Fibroblast of lung (primary cell): ENCODE measurements around the gene LRRC70. TPM values are rescaled to one million over a fixed set of nuclear protein-coding genes. Genes with fewer than 3 reads are reported as not detected.

Experiments
- DNase-seq, 2 donors: peaks; one replicate each; pipeline versions ENCODE4 v3.0.0 to v3.0.0-alpha.2; 2010; ENCODE audit warnings: low read depth in 2 of 2
- H2AFZ ChIP-seq: 2 replicates; pipeline ENCODE4 v1.5.1; 2012; ENCODE audit warnings: low read length, control low read depth, inconsistent platforms
- H3K27ac ChIP-seq: 2 replicates; pipeline ENCODE4 v1.5.1; 2011; ENCODE audit warnings: low read length, control low read depth; ENCODE audit not compliant: insufficient read depth
- H3K27me3 ChIP-seq: 2 replicates; pipeline ENCODE4 v1.5.1; 2011; ENCODE audit warnings: mild to moderate bottlenecking, low read length; ENCODE audit not compliant: control insufficient read depth, insufficient read depth
- H3K36me3 ChIP-seq: 2 replicates; pipeline ENCODE4 v1.5.1; 2011; ENCODE audit warnings: low read length; ENCODE audit not compliant: control insufficient read depth, insufficient read depth
- H3K4me1 ChIP-seq: 2 replicates; pipeline ENCODE4 v1.5.1; 2011; ENCODE audit warnings: low read length; ENCODE audit not compliant: control insufficient read depth, insufficient read depth; ENCODE audit errors: extremely low read depth
- H3K4me2 ChIP-seq: 2 replicates; pipeline ENCODE4 v1.5.1; 2011; ENCODE audit warnings: low read length, control low read depth; ENCODE audit not compliant: insufficient read depth; ENCODE audit errors: extremely low read depth
- H3K4me3 ChIP-seq, 4 experiments: fragments of 200-600 bp in 1 of 4; sonication (generic) in 1 of 4; replicated peaks in 1 of 4; 2 replicates each; pipeline ENCODE4 v1.5.1; 2011 to 2016; ENCODE audit warnings: low read length in 4 of 4, low read depth in 3 of 4, mild to moderate bottlenecking in 3 of 4, control low read depth in 2 of 4, inconsistent platforms in 1 of 4, mixed read lengths in 1 of 4; ENCODE audit not compliant: insufficient read depth in 1 of 4; ENCODE audit errors: control extremely low read depth in 1 of 4
- H3K79me2 ChIP-seq: 2 replicates; pipeline ENCODE4 v1.5.1; 2012; ENCODE audit warnings: mild to moderate bottlenecking, low read length, inconsistent platforms; ENCODE audit not compliant: control insufficient read depth, insufficient read depth
- H3K9ac ChIP-seq: 2 replicates; pipeline ENCODE4 v1.5.1; 2011; ENCODE audit warnings: mild to moderate bottlenecking, low read length, control low read depth; ENCODE audit not compliant: insufficient read depth
- H3K9me3 ChIP-seq: 2 replicates; pipeline ENCODE4 v1.5.1; 2012; ENCODE audit warnings: low read depth, low read length; ENCODE audit not compliant: control insufficient read depth, insufficient read depth
- H4K20me1 ChIP-seq: 2 replicates; pipeline ENCODE4 v1.5.1; 2011; ENCODE audit warnings: low read length; ENCODE audit not compliant: control insufficient read depth, insufficient read depth; ENCODE audit errors: extremely low read depth
- EZH2 ChIP-seq: IDR thresholded peaks from 2 replicates; pipeline ENCODE4 v1.5.1; 2012; ENCODE audit warnings: low read length, control low read depth, mild to moderate bottlenecking; ENCODE audit errors: missing control alignments
- polyA plus RNA-seq, 2 donors: library from polyadenylated mRNA; depleted of rRNA in 1 of 2; stranded (reverse) in 1 of 2; unstranded in 1 of 2; fragments of >200 nt; gene quantifications; 2 replicates each; pipeline ENCODE4 v1.2.1, GENCODE V29; 2011 to 2012; ENCODE audit warnings: missing spikeins in 1 of 2
- total RNA-seq: library from RNA; depleted of rRNA; stranded (reverse); fragments of >200 nt; gene quantifications from 2 replicates; pipeline ENCODE4 v1.2.1, GENCODE V29; 2014
- TF ChIP-seq, protein P1 (sequence below), 2 donors: IDR thresholded peaks in 1 of 2; conservative IDR thresholded peaks in 1 of 2; 1 replicate in 1 of 2; 2 replicates in 1 of 2; pipeline ENCODE4 v1.5.1; 2011 to 2012; ENCODE audit warnings: low read length in 2 of 2, control low read depth in 1 of 2, inconsistent platforms in 1 of 2, low read depth in 1 of 2, mild to moderate bottlenecking in 1 of 2

The LRRC70 gene
- total and polyA plus RNA-seq, 2 donors (not counting 1 experiment from before 2014, with no cell fraction given), result 0.34 to 1.3 TPM

DNA sequence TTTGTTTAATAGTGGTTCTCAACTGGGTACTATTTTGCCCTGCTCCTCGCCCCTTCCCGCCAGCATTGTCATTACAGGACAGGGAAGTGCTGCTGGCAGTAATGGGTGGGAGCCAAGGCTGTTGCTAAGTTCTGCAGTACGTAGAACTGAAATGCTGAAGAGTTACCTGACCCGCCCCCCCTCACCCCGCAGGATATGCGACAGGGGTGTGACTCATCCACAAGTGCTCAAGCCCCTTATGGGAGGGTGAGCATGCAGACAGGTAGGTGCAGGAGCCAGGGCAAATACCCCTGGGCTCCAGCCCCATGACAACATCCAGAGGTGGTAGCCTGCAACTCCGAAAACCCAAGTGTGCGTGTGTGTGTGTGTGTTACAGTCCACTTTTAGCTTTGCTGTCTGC lies 35.7 kb downstream of the LRRC70 start:
- no peaks in the 10 kb centered on the region for H3K27me3 ChIP-seq
- H3K79me2 ChIP-seq, result no peaks in the 10 kb centered on the region
- H3K27ac ChIP-seq, result no peak overlapping the region
- no peak for TF ChIP-seq EZH2
- TF ChIP-seq, protein P1, sequence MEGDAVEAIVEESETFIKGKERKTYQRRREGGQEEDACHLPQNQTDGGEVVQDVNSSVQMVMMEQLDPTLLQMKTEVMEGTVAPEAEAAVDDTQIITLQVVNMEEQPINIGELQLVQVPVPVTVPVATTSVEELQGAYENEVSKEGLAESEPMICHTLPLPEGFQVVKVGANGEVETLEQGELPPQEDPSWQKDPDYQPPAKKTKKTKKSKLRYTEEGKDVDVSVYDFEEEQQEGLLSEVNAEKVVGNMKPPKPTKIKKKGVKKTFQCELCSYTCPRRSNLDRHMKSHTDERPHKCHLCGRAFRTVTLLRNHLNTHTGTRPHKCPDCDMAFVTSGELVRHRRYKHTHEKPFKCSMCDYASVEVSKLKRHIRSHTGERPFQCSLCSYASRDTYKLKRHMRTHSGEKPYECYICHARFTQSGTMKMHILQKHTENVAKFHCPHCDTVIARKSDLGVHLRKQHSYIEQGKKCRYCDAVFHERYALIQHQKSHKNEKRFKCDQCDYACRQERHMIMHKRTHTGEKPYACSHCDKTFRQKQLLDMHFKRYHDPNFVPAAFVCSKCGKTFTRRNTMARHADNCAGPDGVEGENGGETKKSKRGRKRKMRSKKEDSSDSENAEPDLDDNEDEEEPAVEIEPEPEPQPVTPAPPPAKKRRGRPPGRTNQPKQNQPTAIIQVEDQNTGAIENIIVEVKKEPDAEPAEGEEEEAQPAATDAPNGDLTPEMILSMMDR (conservative IDR thresholded peaks at IDR 0.05 in 1 of 2, IDR thresholded peaks at IDR 0.05 in 1 of 2; ENCODE audit: low read depth in 1 of 2, low read length in 2 of 2), result no peak
- H3K9ac ChIP-seq, result no peak overlapping the region
- no peaks in the 10 kb centered on the region for H3K4me1 ChIP-seq
- no peaks in the 10 kb centered on the region for H3K9me3 ChIP-seq
- H3K4me2 ChIP-seq, result no peak overlapping the region
- no peak overlapping the region for H3K4me3 ChIP-seq
- no peaks in the 10 kb centered on the region for H4K20me1 ChIP-seq
- no peaks in the 10 kb centered on the region for H3K36me3 ChIP-seq
- no peak for DNase-seq
- no peak overlapping the region for H2AFZ ChIP-seq

- Histone ChIP-seq H3K36me3 (no peaks in the 10 kb centered on the region), H3K27ac (no peak overlapping the region), H3K4me2 (no peak overlapping the region), H3K9ac (no peak overlapping the region), H3K9me3 (no peaks in the 10 kb centered on the region), H3K4me3 (no peak overlapping the region), H3K4me1 (no peaks in the 10 kb centered on the region), H4K20me1 (no peaks in the 10 kb centered on the region), H3K27me3 (no peaks in the 10 kb centered on the region), H3K79me2 (no peaks in the 10 kb centered on the region), H2AFZ (no peak overlapping the region)
- DNase-seq, result no peak
- TF ChIP-seq EZH2, result no peak
- TF ChIP-seq, protein P1 (conservative IDR thresholded peaks at IDR 0.05 in 1 of 2, IDR thresholded peaks at IDR 0.05 in 1 of 2; ENCODE audit: low read depth in 1 of 2, low read length in 2 of 2), result no peak
These were observed 38.1 kb downstream of the LRRC70 start for GRCh38 chr5:62616615-62617277.

- Histone ChIP-seq H2AFZ (no peak overlapping the region), H3K4me1 (no peaks in the 10 kb centered on the region), H3K4me3 (no peak overlapping the region), H3K9ac (no peak overlapping the region), H3K36me3 (no peaks in the 10 kb centered on the region), H3K4me2 (no peak overlapping the region), H3K9me3 (no peaks in the 10 kb centered on the region), H4K20me1 (no peaks in the 10 kb centered on the region), H3K27me3 (no peaks in the 10 kb centered on the region), H3K27ac (no peak overlapping the region), H3K79me2 (no peaks in the 10 kb centered on the region)
- no peak for TF ChIP-seq EZH2
- TF ChIP-seq, protein P1 (conservative IDR thresholded peaks at IDR 0.05 in 1 of 2, IDR thresholded peaks at IDR 0.05 in 1 of 2; ENCODE audit: low read depth in 1 of 2, low read length in 2 of 2), result no peak
- no peak for DNase-seq
These were observed 39.3 kb downstream of the LRRC70 start for GRCh38 chr5:62617943-62618342.
